GM21381 (cell line): ENCODE results near the gene RUNX2.

Experiments used
- ATAC-seq: cut with Tn5 transposase; IDR thresholded peaks from one replicate; pipeline ENCODE4 v1.9.1; 2021; ENCODE audit warnings: mild to moderate bottlenecking, moderate library complexity; ENCODE audit not compliant: unreplicated experiment

RUNX2 gene

DNA sequence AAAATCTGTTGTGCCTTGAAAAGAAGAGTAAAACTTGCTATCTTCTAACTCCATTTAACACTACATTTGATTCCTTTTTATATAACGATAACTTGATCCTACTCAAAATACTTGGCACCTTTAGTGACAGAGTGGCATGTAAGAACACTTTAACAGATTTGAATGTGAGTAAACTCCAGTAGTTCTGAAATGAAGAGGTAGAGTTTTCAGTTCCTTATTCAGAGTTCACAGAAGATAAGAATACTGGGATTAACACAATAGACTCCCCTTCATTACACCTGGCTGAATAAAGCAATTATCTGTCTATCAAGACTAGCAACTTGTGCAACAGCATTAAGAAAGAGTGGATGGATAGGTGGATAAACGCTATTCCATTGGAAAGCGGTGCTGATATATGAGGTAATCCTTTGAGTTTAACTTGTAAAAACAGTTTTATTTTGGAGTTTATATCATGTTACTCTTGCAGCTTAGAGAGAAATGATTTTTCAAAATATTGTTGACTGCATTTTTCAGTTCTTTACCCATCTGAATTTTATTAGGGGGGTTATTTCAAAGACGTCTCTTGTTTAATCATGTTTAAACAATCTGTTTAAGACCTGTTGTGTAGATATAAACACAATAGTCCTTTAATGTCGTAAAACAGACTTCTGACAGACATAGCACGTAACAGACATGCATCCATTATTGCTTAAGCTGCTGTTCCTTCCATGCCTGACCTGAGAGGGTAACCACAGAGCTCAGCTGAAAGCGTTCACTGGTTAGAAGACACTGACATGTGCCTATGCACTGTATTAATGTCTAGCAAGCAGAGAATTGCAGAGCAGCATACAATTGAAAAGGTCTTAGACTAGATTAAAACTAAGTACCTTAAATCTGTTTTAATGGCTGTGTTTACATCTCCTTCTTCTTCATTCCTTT lies 152.0 kb downstream of the RUNX2 start:
- ATAC-seq, result peak; percentile 64

DNA sequence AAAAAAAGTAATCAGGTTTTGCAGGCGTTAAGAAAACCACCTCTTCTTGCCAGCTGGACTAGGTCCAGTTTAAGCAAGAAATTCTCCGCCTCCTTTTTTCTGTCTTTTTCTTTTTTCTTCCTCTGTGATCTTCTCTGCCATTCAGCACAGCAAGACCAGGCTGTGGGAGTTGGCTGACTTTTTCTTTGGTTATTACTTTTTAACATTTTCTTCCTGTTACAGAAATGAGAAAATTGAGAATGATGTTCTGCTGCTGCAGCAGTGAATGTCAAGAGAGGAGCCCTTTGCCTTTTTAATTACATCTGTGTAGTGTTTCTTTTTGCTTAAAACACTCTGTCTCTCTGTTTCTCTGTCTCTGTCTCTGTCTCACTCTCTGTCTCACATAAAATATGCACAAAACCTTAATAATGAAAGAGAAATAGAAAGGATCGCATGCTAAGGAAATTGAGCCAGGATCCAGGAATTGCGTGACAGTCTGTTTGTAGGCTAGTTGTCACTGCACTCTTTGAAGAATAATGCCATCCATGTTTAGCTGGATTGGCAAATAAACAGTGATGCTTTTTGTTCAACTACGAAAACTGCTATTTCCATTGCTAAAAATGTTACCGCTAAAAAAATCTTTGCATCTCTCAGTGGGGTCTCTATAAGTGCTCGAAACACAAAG lies 152.8 kb downstream of the RUNX2 start:
- no peak for ATAC-seq

DNA sequence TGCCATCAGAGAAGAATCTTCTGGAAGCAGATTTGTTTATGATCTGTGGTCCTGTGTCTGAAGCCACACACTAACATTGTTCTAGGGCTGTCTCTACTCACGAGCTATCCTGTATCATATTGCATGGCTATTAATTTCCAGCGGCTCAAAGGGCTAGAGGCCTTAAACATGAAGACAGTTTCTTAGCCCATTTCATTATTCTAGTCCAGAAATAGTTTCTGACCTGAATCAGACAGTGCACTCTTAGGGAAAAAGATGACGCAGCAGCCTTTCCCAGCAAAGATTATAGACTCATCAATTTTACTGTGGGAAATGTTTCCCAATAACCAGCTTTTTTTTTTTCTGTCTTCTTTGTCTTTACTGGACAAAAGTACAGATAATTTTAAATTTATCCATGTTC lies 154.9 kb downstream of the RUNX2 start:
- ATAC-seq, result no peak

GRCh38 chr6:45483501-45483900 lies 155.4 kb downstream of the RUNX2 start:
- no peak for ATAC-seq

GRCh38 chr6:45486736-45487135 lies 158.6 kb downstream of the RUNX2 start:
- ATAC-seq, result peak; percentile 66

- no peak for ATAC-seq
Observed at GRCh38 chr6:45487645-45488044, 159.5 kb downstream of the RUNX2 start.

- no peak for ATAC-seq
Observed at GRCh38 chr6:45488269-45488668, 160.1 kb downstream of the RUNX2 start.

DNA sequence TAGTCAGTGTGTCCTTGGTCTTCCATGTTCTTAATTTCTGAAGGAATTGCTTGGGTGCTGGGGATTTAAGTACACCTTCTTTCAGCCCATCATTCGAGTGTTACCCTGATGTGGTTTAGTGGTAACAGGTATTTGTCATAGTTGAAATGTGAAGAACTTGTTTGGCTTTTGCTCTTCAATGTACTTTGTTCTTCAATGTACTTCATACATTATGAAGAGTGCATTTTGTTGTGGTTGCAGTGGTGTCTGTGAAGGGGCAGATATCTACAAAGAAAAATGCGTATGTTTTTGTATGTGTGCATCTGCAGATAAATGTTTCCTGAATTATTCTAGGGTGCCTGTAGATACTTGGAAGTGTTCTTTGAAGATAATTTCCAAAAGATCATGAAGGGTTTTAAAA lies 160.8 kb downstream of the RUNX2 start:
- ATAC-seq, result no peak

- ATAC-seq, result no peak
Observed at GRCh38 chr6:45491048-45491735, 163.1 kb downstream of the RUNX2 start.

DNA sequence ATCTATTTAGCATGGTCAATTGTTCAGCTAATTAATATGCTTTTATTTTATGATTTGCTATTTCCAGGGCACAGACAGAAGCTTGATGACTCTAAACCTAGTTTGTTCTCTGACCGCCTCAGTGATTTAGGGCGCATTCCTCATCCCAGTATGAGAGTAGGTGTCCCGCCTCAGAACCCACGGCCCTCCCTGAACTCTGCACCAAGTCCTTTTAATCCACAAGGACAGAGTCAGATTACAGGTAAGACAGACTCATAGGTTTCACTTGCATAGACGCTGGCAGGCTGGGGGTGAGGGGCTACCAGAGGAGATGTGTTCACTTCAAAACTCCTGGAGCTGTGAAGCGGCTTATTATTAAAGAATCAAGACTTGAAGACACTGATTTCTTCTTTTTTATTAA lies 163.7 kb downstream of the RUNX2 start:
- no peak for ATAC-seq

DNA sequence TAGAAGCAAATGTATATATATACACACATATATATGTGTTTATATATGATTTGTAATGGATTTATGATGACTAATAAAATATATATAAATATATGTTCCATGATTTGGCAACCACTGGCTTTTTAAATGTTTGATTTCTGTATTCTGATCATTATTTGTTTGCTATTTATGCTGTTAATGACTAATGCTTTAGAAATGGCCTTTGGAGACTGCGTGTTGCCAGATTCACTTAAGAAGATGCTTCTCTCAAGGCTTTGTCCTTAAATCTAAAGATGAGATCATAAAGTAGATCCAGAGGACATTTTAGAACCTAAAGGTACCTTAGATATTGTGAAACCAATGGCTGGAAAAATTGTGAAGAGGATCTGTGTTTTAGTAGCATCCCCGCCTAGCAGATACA lies 165.6 kb downstream of the RUNX2 start:
- no peak for ATAC-seq

GRCh38 chr6:45494416-45495135 lies 166.4 kb downstream of the RUNX2 start:
- ATAC-seq, result no peak

GRCh38 chr6:45495429-45496084 lies 167.4 kb downstream of the RUNX2 start:
- ATAC-seq, result no peak

DNA sequence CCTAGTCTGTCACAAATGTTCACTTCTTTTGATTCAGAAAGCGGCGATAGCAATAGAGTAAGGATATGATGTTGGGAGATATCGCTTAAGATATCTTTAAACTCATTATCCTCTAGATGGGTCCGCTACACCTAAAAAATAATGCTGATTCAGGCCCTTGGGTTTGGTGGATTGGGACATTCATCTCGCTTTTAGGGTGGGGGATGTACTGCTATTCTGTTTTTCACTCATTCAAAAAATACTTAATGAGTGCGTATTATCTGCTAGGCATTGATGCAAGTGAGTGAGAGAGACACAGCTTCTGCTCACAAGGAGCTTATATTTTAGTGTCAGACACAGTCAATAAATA lies 167.9 kb downstream of the RUNX2 start:
- no peak for ATAC-seq

DNA sequence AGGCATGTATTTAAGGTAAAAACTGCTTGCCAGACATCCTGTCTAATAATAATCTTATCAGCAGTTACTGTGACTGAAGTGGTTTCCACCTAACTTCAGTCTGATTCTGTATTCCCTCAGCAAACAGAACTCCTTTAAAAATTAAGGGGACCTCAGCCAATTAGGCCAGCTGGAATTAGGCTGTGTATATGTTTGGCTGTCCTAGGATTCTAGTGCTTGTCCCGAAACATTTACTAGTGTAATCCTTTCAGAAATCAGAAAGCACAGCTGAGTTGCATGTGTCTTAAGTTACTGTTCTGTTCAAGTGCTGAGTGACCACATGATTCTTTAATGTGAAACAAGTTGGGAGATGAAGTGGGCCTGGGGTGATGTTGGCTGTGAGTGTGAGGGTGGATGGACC lies 170.5 kb downstream of the RUNX2 start:
- ATAC-seq, result no peak

DNA sequence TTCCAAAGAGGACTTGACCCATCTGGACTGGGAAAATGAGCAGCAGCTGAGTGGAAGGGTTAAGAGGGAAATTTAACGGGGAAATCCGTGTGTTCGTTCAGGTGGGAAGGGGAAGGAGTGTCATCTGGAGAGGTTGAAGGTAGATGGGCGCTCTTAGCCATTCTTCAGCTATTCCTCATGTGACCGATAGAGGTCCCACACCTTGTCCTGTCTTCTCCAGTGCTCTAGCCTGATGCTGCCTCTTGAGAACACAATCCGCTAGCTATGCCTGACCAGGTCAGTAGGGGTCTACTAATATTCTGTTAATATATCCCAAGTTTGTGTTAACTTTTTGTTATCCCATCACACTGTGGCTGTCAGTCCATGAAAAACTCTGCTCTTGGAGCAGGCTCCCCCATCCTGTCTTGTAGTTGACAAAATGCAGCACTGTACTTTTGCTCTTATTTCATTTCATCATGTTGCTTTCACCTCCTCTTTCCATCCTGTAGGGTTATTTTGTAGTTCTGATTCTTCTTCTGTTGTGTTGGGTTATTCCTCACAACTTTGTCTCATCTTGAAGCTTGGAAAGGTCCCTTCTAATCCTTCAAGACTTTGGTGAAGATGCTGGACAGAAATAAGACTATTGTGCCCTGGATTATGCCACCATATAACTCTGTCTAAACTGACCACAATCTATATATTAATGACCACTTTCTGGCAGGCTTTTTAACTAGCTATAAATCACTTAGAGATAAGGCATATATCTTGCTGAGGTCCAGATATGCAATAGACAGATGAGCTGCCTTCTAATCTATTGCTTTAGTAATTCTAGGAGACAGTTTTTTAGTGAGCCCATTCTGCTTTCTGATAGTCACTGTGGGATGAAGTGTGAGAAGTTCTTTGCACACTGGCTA lies 173.0 kb downstream of the RUNX2 start:
- no peak for ATAC-seq

DNA sequence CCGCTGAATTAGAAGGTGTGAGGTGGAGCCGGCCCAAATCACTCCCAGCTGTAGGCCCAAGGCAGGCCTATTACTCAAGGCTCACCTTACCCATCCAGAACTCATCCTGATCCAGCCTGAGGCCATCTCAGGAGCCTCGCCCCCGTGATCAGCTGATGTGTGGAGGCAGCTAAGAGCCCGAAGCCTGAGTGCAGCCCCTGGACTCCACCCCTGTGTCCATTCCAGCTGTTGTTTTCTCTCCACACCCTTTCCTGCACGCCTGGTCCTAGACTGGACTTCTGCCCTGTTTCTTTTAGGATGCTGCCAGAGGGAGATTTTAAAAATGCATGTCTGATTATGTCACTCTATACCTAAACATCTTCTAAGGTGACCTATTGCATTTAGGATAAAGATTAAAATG lies 174.3 kb downstream of the RUNX2 start:
- no peak for ATAC-seq

DNA sequence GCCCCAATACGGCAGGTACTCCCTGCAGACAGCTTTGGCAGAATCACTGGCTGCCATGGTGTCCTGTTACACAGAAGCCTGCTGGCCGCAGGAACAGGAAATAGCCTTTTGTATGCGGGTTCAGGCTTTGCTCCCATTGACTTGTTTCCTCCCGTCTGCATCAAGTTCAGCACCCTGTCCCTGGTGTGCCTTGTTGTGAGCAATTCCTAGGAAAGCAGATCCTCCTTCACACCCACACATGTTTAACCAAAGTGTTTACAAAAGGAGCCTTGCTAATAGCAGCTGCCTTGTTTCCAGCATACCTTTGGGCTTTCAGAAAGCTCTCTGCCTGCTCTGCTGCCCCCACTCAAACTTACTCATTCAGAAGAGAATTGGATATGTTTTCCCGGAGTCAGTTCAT lies 176.8 kb downstream of the RUNX2 start:
- no peak for ATAC-seq

GRCh38 chr6:45505470-45505869 lies 177.3 kb downstream of the RUNX2 start:
- ATAC-seq, result no peak

DNA sequence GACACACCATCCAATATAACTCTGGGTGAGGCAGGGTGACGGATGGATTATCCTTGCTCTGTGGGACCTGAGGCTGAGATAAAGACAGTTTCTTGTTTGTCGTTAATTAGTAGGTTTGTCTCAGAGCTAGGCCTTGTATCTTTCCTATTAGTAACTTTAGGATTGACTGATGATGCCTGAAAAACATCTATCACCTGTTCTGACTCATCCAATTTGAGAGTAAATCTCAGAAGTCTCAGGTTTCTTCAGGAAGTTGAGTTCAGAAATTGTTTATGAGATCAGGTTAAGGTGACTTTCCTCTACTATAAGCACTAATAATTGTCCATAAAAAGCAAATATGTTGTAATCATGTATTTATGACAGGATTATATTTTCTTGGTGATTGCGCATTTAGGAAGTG lies 179.1 kb downstream of the RUNX2 start:
- ATAC-seq, result no peak
